SJSA1 (cell line): Measurements from ENCODE around the gene RELT. TPM values are rescaled to one million over a fixed set of nuclear protein-coding genes. Genes with fewer than 3 reads are reported as not detected.

Experiments
- DNase-seq, 2 experiments: peaks; one replicate each; pipeline ENCODE4 v3.0.0-alpha.2; 2015 to 2020; ENCODE audit warnings: low spot score in 2 of 2, low read depth in 1 of 2
- H3K27ac ChIP-seq: fragments of 250-450 bp; sonication (Bioruptor Pico); 2 replicates; pipeline ENCODE4 v1.5.1; 2020; ENCODE audit warnings: mild to moderate bottlenecking, moderate library complexity
- H3K27me3 ChIP-seq: fragments of 250-450 bp; sonication (Bioruptor Pico); replicated peaks from 2 replicates; pipeline ENCODE4 v1.5.1; 2020; ENCODE audit warnings: mild to moderate bottlenecking, moderate library complexity
- H3K36me3 ChIP-seq: fragments of 250-450 bp; sonication (Bioruptor Pico); 2 replicates; pipeline ENCODE4 v1.5.1; 2020; ENCODE audit warnings: mild to moderate bottlenecking
- H3K4me1 ChIP-seq: fragments of 250-450 bp; sonication (Bioruptor Pico); replicated peaks from 2 replicates; pipeline ENCODE4 v1.6.1; 2021; ENCODE audit warnings: mild to moderate bottlenecking
- H3K4me3 ChIP-seq: fragments of 250-450 bp; sonication (Bioruptor Pico); 2 replicates; pipeline ENCODE4 v1.5.1; 2020; ENCODE audit warnings: mild to moderate bottlenecking
- H3K9me3 ChIP-seq: fragments of 250-450 bp; sonication (Bioruptor Pico); replicated peaks from 2 replicates; pipeline ENCODE4 v1.5.1; 2020; ENCODE audit warnings: mild to moderate bottlenecking
- total RNA-seq: library from RNA; depleted of rRNA; stranded (reverse); fragments of >200 nt; shearing (Covaris generic); gene quantifications from 2 replicates; pipeline ENCODE4 v1.2.3, GENCODE V29; 2014; rRNA removed

Gene RELT
- total RNA-seq, 1 experiment from 2014 or later = 13.2 TPM

DNA sequence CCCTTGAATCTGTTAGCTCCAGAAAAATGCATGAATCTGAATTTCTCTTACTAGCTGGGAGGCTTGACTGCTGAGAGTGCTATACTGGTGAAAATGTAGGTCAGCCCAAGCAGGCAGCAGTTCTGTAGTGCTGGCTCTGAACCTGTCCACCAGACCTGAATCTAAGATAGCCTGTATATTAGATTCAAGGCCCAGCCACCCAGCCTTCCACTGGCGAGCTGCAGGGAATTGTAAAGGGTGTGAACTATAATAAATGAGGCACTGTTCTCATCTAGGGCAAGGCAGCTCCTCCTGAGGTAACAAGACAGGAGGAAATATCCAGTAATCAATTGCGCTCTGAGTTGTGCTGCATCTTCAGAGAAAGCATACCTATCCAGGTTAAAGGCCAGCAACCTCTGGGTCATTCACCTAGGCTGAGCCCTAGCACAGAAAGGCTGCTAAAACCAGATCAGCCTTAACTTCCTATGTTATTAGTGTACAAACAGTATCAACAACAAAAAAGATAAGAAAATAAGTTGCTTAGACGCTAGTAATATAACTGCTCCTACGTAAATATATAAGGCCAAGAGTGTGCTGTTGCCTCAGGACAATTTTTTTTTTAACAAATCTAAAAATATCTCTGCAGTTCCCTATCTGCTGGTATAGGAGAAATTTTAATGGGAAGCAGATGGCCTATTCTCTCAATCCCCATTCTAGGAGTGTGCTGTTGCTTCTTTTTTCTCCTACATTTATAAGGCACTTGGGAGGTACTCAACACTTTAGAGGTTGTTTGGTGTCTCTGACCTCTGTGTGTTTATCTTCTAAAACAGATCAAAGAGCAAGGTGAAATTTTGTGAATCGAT, 63.0 kb downstream of the RELT start:
- Histone ChIP-seq H3K27me3 (no peaks in the 10 kb centered on the region), H3K4me3 (no peak overlapping the region), H3K27ac (no peak overlapping the region), H3K36me3 (no peaks in the 10 kb centered on the region), H3K9me3 (no peaks in the 10 kb centered on the region), H3K4me1 (peaks cover 18% of the 10 kb centered on the region)
- DNase-seq = no peak

DNA sequence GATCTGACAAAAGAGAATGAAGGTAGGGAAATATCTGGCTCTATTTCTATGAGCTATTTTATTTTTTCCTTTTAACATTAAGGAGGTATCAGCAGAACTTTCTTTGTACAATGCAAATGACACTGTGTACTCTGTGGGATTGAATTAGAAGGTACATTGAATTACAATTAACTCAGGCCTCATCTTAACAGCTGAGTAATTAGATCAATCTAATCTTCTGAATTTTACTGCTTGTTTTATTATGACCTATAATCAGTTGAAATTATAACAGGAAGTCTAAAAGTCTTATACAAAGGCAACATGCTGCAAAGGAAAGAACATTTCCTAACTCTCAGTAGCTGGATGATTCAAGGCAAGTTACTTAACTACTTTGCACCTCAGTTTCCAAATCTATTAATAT, 69.8 kb downstream of the RELT start:
- Histone ChIP-seq H3K4me3 (no peak overlapping the region), H3K27me3 (no peaks in the 10 kb centered on the region), H3K4me1 (no peaks in the 10 kb centered on the region), H3K27ac (no peak overlapping the region), H3K36me3 (no peaks in the 10 kb centered on the region), H3K9me3 (no peaks in the 10 kb centered on the region)
- no peak for DNase-seq

GRCh38 chr11:73446766-73447165, 70.6 kb downstream of the RELT start:
- no peak for DNase-seq
- H3K27me3 ChIP-seq = no peaks in the 10 kb centered on the region
- H3K4me1 ChIP-seq = no peaks in the 10 kb centered on the region
- H3K9me3 ChIP-seq = no peaks in the 10 kb centered on the region
- no peak overlapping the region for H3K4me3 ChIP-seq
- H3K27ac ChIP-seq = no peak overlapping the region
- H3K36me3 ChIP-seq = no peaks in the 10 kb centered on the region

Other genes starting within 250 kb of the RELT start
- 5.7 and 13.3 TPM in 2 replicates for gene FCHSD2, start 234.1 kb upstream of the RELT start, total RNA-seq
- not detected in 2 replicates for gene P2RY2, start 158.1 kb upstream of the RELT start, total RNA-seq
- not detected in 2 replicates for gene P2RY6, start 104.1 kb upstream of the RELT start, total RNA-seq
- gene ARHGEF17, start 68.1 kb upstream of the RELT start, total RNA-seq = 8.3 and 14.6 TPM in 2 replicates
- 9.9 and 15.2 TPM in 2 replicates for gene FAM168A, start 221.7 kb downstream of the RELT start, total RNA-seq